ENCODE measurements around the gene LRRC53. TPM values are rescaled to one million over a fixed set of nuclear protein-coding genes. Genes with fewer than 3 reads are reported as not detected.

Gene LRRC53
- total RNA-seq, 1 experiment from 2014 or later = not detected

DNA sequence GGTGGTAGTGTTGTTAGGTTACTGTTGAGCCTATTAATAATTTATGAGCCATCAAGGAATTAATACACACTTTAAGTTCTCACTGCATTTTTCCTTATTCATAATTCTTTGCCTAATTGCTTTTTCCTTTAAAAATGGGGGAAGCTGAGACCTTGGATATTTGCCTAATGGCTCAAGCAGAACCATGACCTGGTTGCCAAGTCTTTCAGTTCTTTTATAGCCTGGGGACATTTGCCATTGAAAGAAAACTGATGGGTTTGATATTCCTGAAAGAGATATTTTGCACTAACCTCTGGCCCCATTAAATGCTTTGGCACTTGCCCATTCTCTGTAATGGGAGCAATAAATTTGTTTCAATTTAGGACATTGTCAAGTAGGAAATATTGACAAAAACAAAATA lies 18.5 kb upstream of the LRRC53 start:
- no TSS peak for BruUV-seq (replicated peaks)
- no peak for TF ChIP-seq CTCF (conservative IDR thresholded peaks at IDR 0.05; ENCODE audit: low read depth, low read length)
- TF ChIP-seq EZH2 (IDR thresholded peaks at IDR 0.05; ENCODE audit: borderline replicate concordance, low read depth, low read length, poor library complexity, severe bottlenecking) = no peak
- H3K4me1 ChIP-seq (ENCODE audit: insufficient read depth, low read length, poor library complexity, severe bottlenecking) = no peaks in the 10 kb centered on the region
- H3K27me3 ChIP-seq (replicated peaks; ENCODE audit: insufficient read depth, low read depth, low read length, poor library complexity) = no peaks in the 10 kb centered on the region
- ChIA-PET CTCF (no interaction called here), POLR2A (ENCODE audit: low non-redundant PET) (no interaction called here)
- no peak for DNase-seq (ENCODE audit: low spot score)
- no peak overlapping the region for H3K27ac ChIP-seq (ENCODE audit: low read depth, low read length, poor library complexity, severe bottlenecking)
- intact Hi-C loops (cut with micrococcal nuclease; ENCODE audit: unreplicated experiment) = no loop called here
- no peak overlapping the region for H3K4me3 ChIP-seq (ENCODE audit: low read depth, low read length, poor library complexity, severe bottlenecking)
- no peaks in the 10 kb centered on the region for H3K9me3 ChIP-seq (ENCODE audit: low read depth, low read length, poor library complexity, severe bottlenecking)
- H3K36me3 ChIP-seq (ENCODE audit: insufficient read depth, low read length, poor library complexity, severe bottlenecking) = no peaks in the 10 kb centered on the region

DNA sequence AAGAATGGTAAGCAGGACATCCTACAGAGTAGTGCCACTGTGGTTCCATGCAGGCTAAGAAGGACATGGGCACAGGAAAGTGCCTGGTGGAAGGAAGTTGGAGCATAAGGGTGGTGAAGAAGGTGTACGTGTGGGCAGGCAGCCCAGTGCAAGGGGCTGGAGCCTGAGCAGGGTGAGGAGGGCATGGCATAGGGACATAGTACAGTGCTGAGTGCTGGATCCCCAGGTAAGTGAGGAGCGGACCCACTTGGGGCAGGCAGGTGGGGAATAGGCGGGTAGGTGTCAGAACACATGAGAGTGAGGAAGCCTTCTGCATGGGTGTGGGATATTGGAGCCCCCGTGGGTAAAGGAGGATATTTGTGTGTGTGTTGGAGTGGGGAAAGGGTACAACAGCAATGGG lies 15.7 kb upstream of the LRRC53 start:
- H3K4me1 ChIP-seq (ENCODE audit: insufficient read depth, low read length, poor library complexity, severe bottlenecking) = no peaks in the 10 kb centered on the region
- BruUV-seq (replicated peaks) = no TSS peak
- no peak overlapping the region for H3K4me3 ChIP-seq (ENCODE audit: low read depth, low read length, poor library complexity, severe bottlenecking)
- POLR2A ChIA-PET (ENCODE audit: low non-redundant PET) = no interaction called here
- H3K36me3 ChIP-seq (ENCODE audit: insufficient read depth, low read length, poor library complexity, severe bottlenecking) = no peaks in the 10 kb centered on the region
- DNase-seq (ENCODE audit: low spot score) = no peak
- no peak overlapping the region for H3K27ac ChIP-seq (ENCODE audit: low read depth, low read length, poor library complexity, severe bottlenecking)
- TF ChIP-seq CTCF (conservative IDR thresholded peaks at IDR 0.05; ENCODE audit: low read depth, low read length) = no peak
- no peak for TF ChIP-seq EZH2 (IDR thresholded peaks at IDR 0.05; ENCODE audit: borderline replicate concordance, low read depth, low read length, poor library complexity, severe bottlenecking)
- intact Hi-C loops (cut with micrococcal nuclease; ENCODE audit: unreplicated experiment) = no loop called here
- peaks cover 3% of the 10 kb centered on the region for H3K27me3 ChIP-seq (replicated peaks; ENCODE audit: insufficient read depth, low read depth, low read length, poor library complexity)
- H3K9me3 ChIP-seq (ENCODE audit: low read depth, low read length, poor library complexity, severe bottlenecking) = no peaks in the 10 kb centered on the region
- CTCF ChIA-PET = no interaction called here

DNA sequence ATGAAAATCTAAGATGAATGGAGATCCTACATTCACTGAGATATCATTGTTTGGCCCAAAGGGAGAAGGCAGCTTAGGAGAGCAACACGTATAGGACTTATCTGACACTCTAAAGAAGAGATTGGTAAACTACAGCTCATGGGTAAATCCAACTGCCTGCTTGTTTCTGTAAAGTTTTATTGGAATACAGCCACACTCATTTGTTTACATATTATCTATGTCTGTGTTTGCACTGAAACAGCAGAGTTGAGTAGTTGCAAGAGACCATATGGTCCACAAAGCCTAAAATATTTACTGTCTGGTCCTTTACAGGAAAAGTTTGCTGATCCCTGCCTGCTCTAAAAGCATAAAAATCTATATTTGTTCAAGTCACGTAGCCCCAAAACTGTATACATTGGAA lies 14.3 kb upstream of the LRRC53 start:
- ChIA-PET CTCF (no interaction called here), POLR2A (ENCODE audit: low non-redundant PET) (no interaction called here)
- intact Hi-C loops (cut with micrococcal nuclease; ENCODE audit: unreplicated experiment) = no loop called here
- TF ChIP-seq CTCF (conservative IDR thresholded peaks at IDR 0.05; ENCODE audit: low read depth, low read length) = no peak
- TF ChIP-seq EZH2 (IDR thresholded peaks at IDR 0.05; ENCODE audit: borderline replicate concordance, low read depth, low read length, poor library complexity, severe bottlenecking) = no peak
- no peaks in the 10 kb centered on the region for H3K9me3 ChIP-seq (ENCODE audit: low read depth, low read length, poor library complexity, severe bottlenecking)
- no peaks in the 10 kb centered on the region for H3K36me3 ChIP-seq (ENCODE audit: insufficient read depth, low read length, poor library complexity, severe bottlenecking)
- no peak for DNase-seq (ENCODE audit: low spot score)
- no TSS peak for BruUV-seq (replicated peaks)
- H3K4me3 ChIP-seq (ENCODE audit: low read depth, low read length, poor library complexity, severe bottlenecking) = no peak overlapping the region
- H3K27ac ChIP-seq (ENCODE audit: low read depth, low read length, poor library complexity, severe bottlenecking) = no peak overlapping the region
- no peaks in the 10 kb centered on the region for H3K4me1 ChIP-seq (ENCODE audit: insufficient read depth, low read length, poor library complexity, severe bottlenecking)
- peaks cover 4% of the 10 kb centered on the region for H3K27me3 ChIP-seq (replicated peaks; ENCODE audit: insufficient read depth, low read depth, low read length, poor library complexity)
